H9 (cell line): ENCODE results near the gene GPR12. TPM values are rescaled to one million over a fixed set of nuclear protein-coding genes. Genes with fewer than 3 reads are reported as not detected.

ENCODE experiments used
- DNase-seq: peaks from one replicate; pipeline ENCODE4 v3.0.0-alpha.2; 2017
- H2AFZ ChIP-seq: one replicate; pipeline ENCODE4 v1.6.1; 2013; ENCODE audit warnings: mild to moderate bottlenecking, low read length, control low read depth, moderate library complexity
- H2AK5ac ChIP-seq: 2 replicates; pipeline ENCODE4 v1.6.1; 2013; ENCODE audit warnings: low read length, control low read depth, mixed read lengths; ENCODE audit not compliant: insufficient read length
- H2BK120ac ChIP-seq: one replicate; pipeline ENCODE4 v1.6.1; 2013; ENCODE audit warnings: low read depth, mild to moderate bottlenecking, low read length, control low read depth, inconsistent platforms; ENCODE audit not compliant: poor library complexity, severe bottlenecking
- H2BK12ac ChIP-seq: 2 replicates; pipeline ENCODE4 v1.6.1; 2013; ENCODE audit warnings: low read length, control low read depth, mixed read lengths, low read depth; ENCODE audit not compliant: insufficient read length
- H2BK15ac ChIP-seq: 2 replicates; pipeline ENCODE4 v1.6.1; 2013; ENCODE audit warnings: low read depth, low read length, control low read depth
- H2BK20ac ChIP-seq: one replicate; pipeline ENCODE4 v1.6.1; 2013; ENCODE audit warnings: low read depth, mild to moderate bottlenecking, low read length, control low read depth, inconsistent platforms; ENCODE audit not compliant: poor library complexity, severe bottlenecking
- H2BK5ac ChIP-seq: 2 replicates; pipeline ENCODE4 v1.6.1; 2013; ENCODE audit warnings: low read length, control low read depth, mixed read lengths; ENCODE audit not compliant: insufficient read length
- H3K14ac ChIP-seq: 2 replicates; pipeline ENCODE4 v1.6.1; 2013; ENCODE audit warnings: low read length, control low read depth; ENCODE audit not compliant: insufficient read depth
- H3K18ac ChIP-seq: 2 replicates; pipeline ENCODE4 v1.6.1; 2013; ENCODE audit warnings: low read depth, mild to moderate bottlenecking, mixed read lengths, low read length, control low read depth; ENCODE audit not compliant: insufficient read length
- H3K23ac ChIP-seq: 2 replicates; pipeline ENCODE4 v1.6.1; 2013; ENCODE audit warnings: low read length, control low read depth, mixed read lengths, low read depth; ENCODE audit not compliant: insufficient read length
- H3K23me2 ChIP-seq: 2 replicates; pipeline ENCODE4 v1.6.1; 2013; ENCODE audit warnings: low read depth, mild to moderate bottlenecking, mixed read lengths, low read length, control low read depth; ENCODE audit not compliant: insufficient read length, poor library complexity, severe bottlenecking
- H3K27ac ChIP-seq: 2 replicates; pipeline ENCODE4 v1.5.1; 2013; ENCODE audit warnings: low read length, control low read depth, mixed read lengths, low read depth; ENCODE audit not compliant: insufficient read length
- H3K27me3 ChIP-seq: 2 replicates; pipeline ENCODE4 v1.6.1; 2013; ENCODE audit warnings: low read length, control low read depth, inconsistent platforms; ENCODE audit not compliant: insufficient read depth
- H3K4ac ChIP-seq: 2 replicates; pipeline ENCODE4 v1.6.1; 2013; ENCODE audit warnings: low read depth, mild to moderate bottlenecking, control low read depth, inconsistent platforms, low read length, moderate library complexity
- H3K4me1 ChIP-seq: 2 replicates; pipeline ENCODE4 v1.6.1; 2013; ENCODE audit warnings: low read length, control low read depth, inconsistent platforms; ENCODE audit not compliant: insufficient read depth
- H3K4me2 ChIP-seq: 2 replicates; pipeline ENCODE4 v1.6.1; 2013; ENCODE audit warnings: low read length, control low read depth, mixed read lengths; ENCODE audit not compliant: insufficient read length, insufficient read depth
- H3K56ac ChIP-seq: 2 replicates; pipeline ENCODE4 v1.6.1; 2013; ENCODE audit warnings: low read depth, mild to moderate bottlenecking, mixed read lengths, low read length, control low read depth; ENCODE audit not compliant: insufficient read length
- H3K79me1 ChIP-seq: 2 replicates; pipeline ENCODE4 v1.6.1; 2013; ENCODE audit warnings: low read depth, mild to moderate bottlenecking, moderate library complexity, low read length, control low read depth, inconsistent platforms; ENCODE audit not compliant: insufficient read depth, poor library complexity, severe bottlenecking
- H3K79me2 ChIP-seq: 2 replicates; pipeline ENCODE4 v1.6.1; 2013; ENCODE audit warnings: low read length, control low read depth, inconsistent platforms; ENCODE audit not compliant: insufficient read depth
- H3K9ac ChIP-seq: 2 replicates; pipeline ENCODE4 v1.6.1; 2013; ENCODE audit warnings: low read length, control low read depth, mixed read lengths; ENCODE audit not compliant: insufficient read length; ENCODE audit errors: extremely low read depth
- H3K9me3 ChIP-seq: one replicate; pipeline ENCODE4 v1.6.1; 2013; ENCODE audit warnings: low read depth, low read length, inconsistent platforms; ENCODE audit not compliant: control insufficient read depth
- H3T11ph ChIP-seq: one replicate; pipeline ENCODE4 v1.6.1; 2013; ENCODE audit warnings: mild to moderate bottlenecking, low read length, control low read depth, inconsistent platforms
- H4K20me1 ChIP-seq: one replicate; pipeline ENCODE4 v1.6.1; 2013; ENCODE audit not compliant: control insufficient read depth, insufficient read length, insufficient read depth
- H4K5ac ChIP-seq: 2 replicates; pipeline ENCODE4 v1.6.1; 2013; ENCODE audit warnings: low read depth, mild to moderate bottlenecking, mixed read lengths, low read length, control low read depth; ENCODE audit not compliant: insufficient read length
- H4K8ac ChIP-seq: replicated peaks from 2 replicates; pipeline ENCODE4 v1.6.1; 2013; ENCODE audit warnings: low read length, control low read depth, mixed read lengths, low read depth; ENCODE audit not compliant: insufficient read length
- H4K91ac ChIP-seq: 2 replicates; pipeline ENCODE4 v1.6.1; 2013; ENCODE audit warnings: low read depth, mild to moderate bottlenecking, moderate library complexity, mixed read lengths, low read length, control low read depth; ENCODE audit not compliant: insufficient read length
- H3K27ac Mint-ChIP-seq, 3 experiments: 2 replicates in 2 of 3; 3 replicates in 1 of 3; pipeline ENCODE4 v1.8.0; 2020 to 2021; ENCODE audit warnings: mixed read lengths in 3 of 3, mild to moderate bottlenecking in 1 of 3, moderate library complexity in 1 of 3
- H3K27me3 Mint-ChIP-seq: 2 replicates; pipeline ENCODE4 v1.8.0; 2021; ENCODE audit warnings: low read depth, mild to moderate bottlenecking, moderate library complexity, mixed read lengths
- H3K36me3 Mint-ChIP-seq, 3 experiments: 2 replicates in 2 of 3; 3 replicates in 1 of 3; pipeline ENCODE4 v1.8.0; 2020 to 2021; ENCODE audit warnings: low read depth in 3 of 3, mixed read lengths in 3 of 3; ENCODE audit not compliant: insufficient read depth in 1 of 3
- H3K4me1 Mint-ChIP-seq, 2 experiments: 2 replicates each; pipeline ENCODE4 v1.8.0; 2020; ENCODE audit warnings: mixed read lengths in 2 of 2
- H3K4me3 Mint-ChIP-seq, 2 experiments: 2 replicates in 1 of 2; 3 replicates in 1 of 2; pipeline ENCODE4 v1.8.0; 2020 to 2021; ENCODE audit warnings: mild to moderate bottlenecking in 2 of 2, mixed read lengths in 2 of 2, moderate library complexity in 1 of 2
- H3K9me3 Mint-ChIP-seq, 2 experiments: 2 replicates in 1 of 2; 3 replicates in 1 of 2; pipeline ENCODE4 v1.8.0; 2020; ENCODE audit warnings: mild to moderate bottlenecking in 2 of 2, mixed read lengths in 2 of 2, moderate library complexity in 1 of 2
- CTCF ChIP-seq: fragments of 200-600 bp; sonication (generic); conservative IDR thresholded peaks from 3 replicates; pipeline ENCODE4 v1.8.0; 2021; ENCODE audit warnings: antibody characterized with exemption, mild to moderate bottlenecking
- WGBS: extraction: QIAGEN DNeasy Blood & Tissue Kit; methylation state at CpG from one replicate; pipeline ENCODE4 v1.1.7; 2013; ENCODE audit warnings: missing lambda C conversion rate, low lambda C conversion rate, mixed read lengths; ENCODE audit not compliant: insufficient read length; ENCODE audit errors: extremely low coverage; 5-methylcytosine and 5-hydroxymethylcytosine counted together
- total RNA-seq: library from RNA; stranded (reverse); gene quantifications from 2 replicates; pipeline ENCODE4 v1.2.1, GENCODE V29; 2021

Gene GPR12
- total RNA-seq, 1 experiment from 2014 or later = not detected

GRCh38 chr13:26727122-26727521 lies 33.5 kb downstream of the GPR12 start:
- H3K4me1 Mint-ChIP-seq = no peaks in the 10 kb centered on the region

More at GRCh38 chr13:26727122-26727521, 33.5 kb downstream of the GPR12 start:
- H3K4me2 ChIP-seq = no peak overlapping the region
- Mint-ChIP-seq H3K4me3 (no peak overlapping the region), H3K9me3 (peaks cover 10 to 11% of the 10 kb centered on the region in 2 experiments; a peak in 4 of 5 replicates), H3K27me3 (peaks cover 7% of the 10 kb centered on the region), H3K27ac (no peak overlapping the region), H3K36me3 (peaks cover 3 to 8% (median 3%) of the 10 kb centered on the region in 3 experiments; a peak in 3 of 7 replicates)
- no CpG with 5 or more reads among the region's 3 CpGs for WGBS
- H3K4ac ChIP-seq = no peak overlapping the region
- no peaks in the 10 kb centered on the region for H3K79me1 ChIP-seq
- H3K23ac ChIP-seq = no peak overlapping the region
- no peak overlapping the region for H3K14ac ChIP-seq
- no peak overlapping the region for H4K8ac ChIP-seq
- H3K9ac ChIP-seq = no peak overlapping the region
- H2BK12ac ChIP-seq = no peak overlapping the region
- H3K9me3 ChIP-seq = peaks cover 4% of the 10 kb centered on the region
- TF ChIP-seq CTCF = no peak
- no peak overlapping the region for H2BK20ac ChIP-seq
- no peaks in the 10 kb centered on the region for H3K79me2 ChIP-seq
- H4K20me1 ChIP-seq = no peaks in the 10 kb centered on the region
- H3K27ac ChIP-seq = no peak overlapping the region
- DNase-seq = no peak
- H2BK15ac ChIP-seq = no peak overlapping the region
- H4K91ac ChIP-seq = no peak overlapping the region
- H2AFZ ChIP-seq = no peak overlapping the region
- no peak overlapping the region for H3K56ac ChIP-seq
- H2BK5ac ChIP-seq = no peak overlapping the region
- H2BK120ac ChIP-seq = no peak overlapping the region
- H3K23me2 ChIP-seq = no peaks in the 10 kb centered on the region
- no peak overlapping the region for H4K5ac ChIP-seq
- no peak overlapping the region for H3T11ph ChIP-seq
- no peaks in the 10 kb centered on the region for H3K27me3 ChIP-seq
- H3K4me1 ChIP-seq = no peaks in the 10 kb centered on the region
- no peak overlapping the region for H2AK5ac ChIP-seq
- no peak overlapping the region for H3K18ac ChIP-seq
